ENCODE data around the gene GLRA3.

DNA sequence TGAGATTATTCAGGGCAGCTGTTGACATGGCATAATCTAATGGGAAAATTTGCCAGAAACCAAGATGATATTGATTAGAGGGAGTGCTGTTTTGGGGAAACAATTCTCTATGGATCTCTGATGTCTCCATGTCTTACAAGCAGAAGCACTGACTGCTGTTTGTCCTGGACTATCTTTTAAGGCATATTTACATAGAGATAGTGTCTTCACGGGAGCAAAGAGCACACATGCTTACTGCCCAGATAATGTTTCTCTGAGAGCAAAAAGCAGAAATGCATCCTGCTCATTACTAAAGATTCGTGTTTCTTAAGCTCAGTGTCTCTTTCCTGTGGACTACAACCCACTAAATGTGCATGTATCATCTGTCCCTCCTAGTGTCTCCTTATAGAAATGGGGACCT, 41.3 kb upstream of the GLRA3 start:
- TF ChIP-seq, protein P1, sequence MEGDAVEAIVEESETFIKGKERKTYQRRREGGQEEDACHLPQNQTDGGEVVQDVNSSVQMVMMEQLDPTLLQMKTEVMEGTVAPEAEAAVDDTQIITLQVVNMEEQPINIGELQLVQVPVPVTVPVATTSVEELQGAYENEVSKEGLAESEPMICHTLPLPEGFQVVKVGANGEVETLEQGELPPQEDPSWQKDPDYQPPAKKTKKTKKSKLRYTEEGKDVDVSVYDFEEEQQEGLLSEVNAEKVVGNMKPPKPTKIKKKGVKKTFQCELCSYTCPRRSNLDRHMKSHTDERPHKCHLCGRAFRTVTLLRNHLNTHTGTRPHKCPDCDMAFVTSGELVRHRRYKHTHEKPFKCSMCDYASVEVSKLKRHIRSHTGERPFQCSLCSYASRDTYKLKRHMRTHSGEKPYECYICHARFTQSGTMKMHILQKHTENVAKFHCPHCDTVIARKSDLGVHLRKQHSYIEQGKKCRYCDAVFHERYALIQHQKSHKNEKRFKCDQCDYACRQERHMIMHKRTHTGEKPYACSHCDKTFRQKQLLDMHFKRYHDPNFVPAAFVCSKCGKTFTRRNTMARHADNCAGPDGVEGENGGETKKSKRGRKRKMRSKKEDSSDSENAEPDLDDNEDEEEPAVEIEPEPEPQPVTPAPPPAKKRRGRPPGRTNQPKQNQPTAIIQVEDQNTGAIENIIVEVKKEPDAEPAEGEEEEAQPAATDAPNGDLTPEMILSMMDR (IDR thresholded peaks at IDR 0.05), result no peak
- TF ChIP-seq POLR2A (IDR thresholded peaks at IDR 0.05), result no peak
